Measurements from ENCODE around the gene STK32C.
A peak's percentile ranks its signal among the peaks of the same experiment; 100 is the strongest.
"Not testable (repeated sequence)": the region's sequence is repeated elsewhere in the genome, so short reads cannot be mapped to it uniquely, and the experiment has no call there.

The STK32C gene

GRCh38 chr10:132232023-132232951, 75.5 kb downstream of the STK32C start:
- no peak for DNase-seq (ENCODE audit: low read depth in 2 of 3, low spot score in 2 of 3)

GRCh38 chr10:132231656-132232022, 76.1 kb downstream of the STK32C start:
- no peak for DNase-seq (ENCODE audit: low read depth in 2 of 3, low spot score in 2 of 3)

GRCh38 chr10:132230557-132231210, 77.1 kb downstream of the STK32C start:
- DNase-seq (ENCODE audit: low read depth in 2 of 3, low spot score in 2 of 3): no peak

GRCh38 chr10:132229834-132230556, 77.8 kb downstream of the STK32C start:
- DNase-seq (ENCODE audit: low read depth in 2 of 3, low spot score in 2 of 3): peak in 1 of 3 experiments; percentile 37

- no peak for DNase-seq (ENCODE audit: low read depth in 2 of 3, low spot score in 2 of 3)
These were observed 78.7 kb downstream of the STK32C start for GRCh38 chr10:132229096-132229495.

- no peak for DNase-seq (ENCODE audit: low read depth in 2 of 3, low spot score in 2 of 3)
These were observed 79.1 kb downstream of the STK32C start for GRCh38 chr10:132228616-132229015.

GRCh38 chr10:132227851-132228390, 79.8 kb downstream of the STK32C start:
- DNase-seq (ENCODE audit: low read depth in 2 of 3, low spot score in 2 of 3): no peak

GRCh38 chr10:132226586-132227405, 81.0 kb downstream of the STK32C start:
- no peak for DNase-seq (ENCODE audit: low read depth in 2 of 3, low spot score in 2 of 3)

GRCh38 chr10:132225849-132226205, 81.9 kb downstream of the STK32C start:
- no peak for DNase-seq (ENCODE audit: low read depth in 2 of 3, low spot score in 2 of 3)

GRCh38 chr10:132225073-132225848, 82.5 kb downstream of the STK32C start:
- no peak for DNase-seq (ENCODE audit: low read depth in 2 of 3, low spot score in 2 of 3)

- no peak for DNase-seq (ENCODE audit: low read depth in 2 of 3, low spot score in 2 of 3)
These were observed 83.2 kb downstream of the STK32C start for GRCh38 chr10:132224343-132225072.

GRCh38 chr10:132223611-132224342, 84.0 kb downstream of the STK32C start:
- no peak for DNase-seq (ENCODE audit: low read depth in 2 of 3, low spot score in 2 of 3)

- DNase-seq (ENCODE audit: low read depth in 2 of 3, low spot score in 2 of 3): peak; percentile 12 to 38 (median 34)
These were observed 84.6 kb downstream of the STK32C start for GRCh38 chr10:132223156-132223590.

- DNase-seq (ENCODE audit: low read depth in 2 of 3, low spot score in 2 of 3): no peak
These were observed 85.0 kb downstream of the STK32C start for GRCh38 chr10:132222726-132223125.

GRCh38 chr10:132220996-132221395, 86.8 kb downstream of the STK32C start:
- not testable (repeated sequence) for DNase-seq (ENCODE audit: low read depth in 2 of 3, low spot score in 2 of 3)

- no peak for DNase-seq (ENCODE audit: low read depth in 2 of 3, low spot score in 2 of 3)
These were observed 87.7 kb downstream of the STK32C start for GRCh38 chr10:132220061-132220460.

GRCh38 chr10:132219486-132219885, 88.3 kb downstream of the STK32C start:
- no peak for DNase-seq (ENCODE audit: low read depth in 2 of 3, low spot score in 2 of 3)

- not testable (repeated sequence) for DNase-seq (ENCODE audit: low read depth in 2 of 3, low spot score in 2 of 3)
These were observed 91.3 kb downstream of the STK32C start for GRCh38 chr10:132216441-132216840.
